ENCODE results near the gene TNRC6A.
"Not testable (repeated sequence)": the region's sequence is repeated elsewhere in the genome, so short reads cannot be mapped to it uniquely, and the experiment has no call there.

DNA sequence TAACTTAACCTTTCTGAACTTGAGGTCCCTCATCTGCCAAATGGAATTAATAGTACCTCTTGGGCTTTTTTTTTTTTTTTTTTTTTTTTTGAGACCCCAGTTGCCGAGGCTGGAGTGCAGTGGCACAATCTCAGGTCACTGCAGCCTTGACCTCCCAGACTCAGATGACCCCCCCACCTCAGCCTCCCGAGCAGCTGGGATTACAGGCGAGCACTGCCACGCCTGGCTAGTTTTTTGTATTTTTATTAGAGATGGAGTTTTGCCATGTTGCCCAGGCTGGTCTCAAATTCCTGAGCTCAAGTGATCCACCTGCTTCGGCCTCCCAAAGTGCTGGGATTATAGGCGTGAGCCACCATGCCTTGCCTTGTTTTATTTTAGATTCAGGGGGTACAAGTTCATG is 83.4 kb downstream of the TNRC6A start:
- TF ChIP-seq, protein P1, sequence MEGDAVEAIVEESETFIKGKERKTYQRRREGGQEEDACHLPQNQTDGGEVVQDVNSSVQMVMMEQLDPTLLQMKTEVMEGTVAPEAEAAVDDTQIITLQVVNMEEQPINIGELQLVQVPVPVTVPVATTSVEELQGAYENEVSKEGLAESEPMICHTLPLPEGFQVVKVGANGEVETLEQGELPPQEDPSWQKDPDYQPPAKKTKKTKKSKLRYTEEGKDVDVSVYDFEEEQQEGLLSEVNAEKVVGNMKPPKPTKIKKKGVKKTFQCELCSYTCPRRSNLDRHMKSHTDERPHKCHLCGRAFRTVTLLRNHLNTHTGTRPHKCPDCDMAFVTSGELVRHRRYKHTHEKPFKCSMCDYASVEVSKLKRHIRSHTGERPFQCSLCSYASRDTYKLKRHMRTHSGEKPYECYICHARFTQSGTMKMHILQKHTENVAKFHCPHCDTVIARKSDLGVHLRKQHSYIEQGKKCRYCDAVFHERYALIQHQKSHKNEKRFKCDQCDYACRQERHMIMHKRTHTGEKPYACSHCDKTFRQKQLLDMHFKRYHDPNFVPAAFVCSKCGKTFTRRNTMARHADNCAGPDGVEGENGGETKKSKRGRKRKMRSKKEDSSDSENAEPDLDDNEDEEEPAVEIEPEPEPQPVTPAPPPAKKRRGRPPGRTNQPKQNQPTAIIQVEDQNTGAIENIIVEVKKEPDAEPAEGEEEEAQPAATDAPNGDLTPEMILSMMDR (IDR thresholded peaks at IDR 0.05): not testable (repeated sequence)
- TF ChIP-seq POLR2A (IDR thresholded peaks at IDR 0.05): not testable (repeated sequence)

Data from breast epithelium (tissue), 3 donors.